Panc1 (cell line): Measurements from ENCODE around the gene GCK. TPM values are rescaled to one million over a fixed set of nuclear protein-coding genes. Genes with fewer than 3 reads are reported as not detected.

Source experiments
- ATAC-seq: fragments of 200-7000 bp; cut with Tn5 transposase; 2 replicates; pipeline ENCODE4 v1.9.1; 2020; ENCODE audit warnings: mild to moderate bottlenecking, moderate library complexity
- BruUV-seq: library from RNA; stranded (reverse); fragments of 400-500 nt; replicated peaks from 2 replicates; lab custom pipeline; 2021; lab: Mats Ljungman, UMichigan
- CTCF ChIA-PET: fragments of 300-600 bp; sonication (Branson Sonifier 250); formaldehyde crosslinking; loops from one replicate; lab custom pipeline; 2022; ENCODE audit warnings: antibody characterized with exemption; lab: Charles Lee
- POLR2A ChIA-PET: fragments of 300-600 bp; sonication (Branson Sonifier 250); formaldehyde crosslinking; loops from one replicate; lab custom pipeline; 2022; ENCODE audit warnings: antibody characterized with exemption; lab: Charles Lee
- DNase-seq: peaks from one replicate; pipeline ENCODE4 v3.0.0-alpha.2; 2010; ENCODE audit warnings: low read depth, low spot score
- H3K27ac ChIP-seq: 2 replicates; pipeline ENCODE4 v1.5.1; 2011; ENCODE audit warnings: mild to moderate bottlenecking, low read length, inconsistent platforms
- H3K27me3 ChIP-seq: fragments of 200-500 bp; sonication (Bioruptor generic); 2 replicates; pipeline ENCODE4 v1.6.0; 2014; ENCODE audit warnings: low read length, inconsistent platforms; ENCODE audit not compliant: control insufficient read depth, insufficient read depth
- H3K36me3 ChIP-seq: fragments of 200-500 bp; sonication (Bioruptor generic); 2 replicates; pipeline ENCODE4 v1.5.1; 2014; ENCODE audit warnings: inconsistent platforms, mild to moderate bottlenecking, low read length, moderate library complexity; ENCODE audit not compliant: control insufficient read depth, insufficient read depth
- H3K4me1 ChIP-seq: 2 replicates; pipeline ENCODE4 v1.5.1; 2011; ENCODE audit warnings: inconsistent platforms, mild to moderate bottlenecking, low read length, moderate library complexity; ENCODE audit not compliant: control insufficient read depth, insufficient read depth
- H3K4me3 ChIP-seq, 2 experiments: 2 replicates each; pipeline ENCODE4 v1.5.1; 2011 to 2012; ENCODE audit warnings: low read depth in 2 of 2, low read length in 2 of 2, mild to moderate bottlenecking in 2 of 2, inconsistent platforms in 1 of 2, moderate library complexity in 1 of 2
- H3K9me3 ChIP-seq: fragments of 200-500 bp; sonication (Bioruptor generic); 2 replicates; pipeline ENCODE4 v1.5.1; 2014; ENCODE audit warnings: low read depth, mild to moderate bottlenecking, inconsistent platforms, low read length, moderate library complexity; ENCODE audit not compliant: control insufficient read depth, insufficient read depth
- CTCF ChIP-seq: fragments of 450-650 bp; IDR thresholded peaks from 2 replicates; pipeline ENCODE4 v1.5.1; 2017; ENCODE audit warnings: mild to moderate bottlenecking
- POLR2AphosphoS5 ChIP-seq: IDR thresholded peaks from 2 replicates; pipeline ENCODE4 v1.6.1; 2012; ENCODE audit warnings: mild to moderate bottlenecking, low read depth, low read length, moderate library complexity
- REST ChIP-seq, 2 experiments: IDR thresholded peaks; 2 replicates each; pipeline ENCODE4 v1.6.1; 2011 to 2012; ENCODE audit warnings: low read depth in 2 of 2, control low read depth in 1 of 2, low read length in 1 of 2, mild to moderate bottlenecking in 1 of 2, moderate library complexity in 1 of 2; ENCODE audit not compliant: insufficient read depth in 1 of 2
- TCF7L2 ChIP-seq: IDR thresholded peaks from 2 replicates; pipeline ENCODE4 v1.6.1; 2011; ENCODE audit warnings: mild to moderate bottlenecking, low read depth, low read length, inconsistent platforms
- in situ Hi-C: cut with HindIII; loops from 2 replicates; pipeline ENCODE4 v1.10.0; 2016; ENCODE audit warnings: low sequenced_read_pairs, low pct_unique_long_range_greater_than_20kb
- intact Hi-C: fragments of 100-400 bp; cut with micrococcal nuclease; formaldehyde crosslinking; loops from one replicate; pipeline ENCODE4 v1.10.0; 2022; ENCODE audit not compliant: unreplicated experiment
- total RNA-seq: library from RNA; stranded (reverse); gene quantifications from one replicate; pipeline ENCODE4 v1.2.1, GENCODE V29; 2021; ENCODE audit not compliant: unreplicated experiment

GCK gene
- total RNA-seq, 1 experiment from 2014 or later, result 0.36 TPM

GRCh38 chr7:44142028-44142427 is 47.2 kb downstream of the GCK start:
- no peaks in the 10 kb centered on the region for H3K9me3 ChIP-seq
- no peak overlapping the region for H3K4me3 ChIP-seq
- no peaks in the 10 kb centered on the region for H3K36me3 ChIP-seq
- no TSS peak for BruUV-seq
- intact Hi-C loops, result no loop called here
- POLR2A ChIA-PET, result no interaction called here
- DNase-seq, result no peak
- in situ Hi-C loops, result no loop called here
- CTCF ChIA-PET, result interaction anchor here (0.5 to 1.1 kb wide), 3 partner anchors 18 to 157 kb away, joined by 3 read pairs; no protein-coding TSS in a partner anchor
- TF ChIP-seq POLR2AphosphoS5, result no peak
- TF ChIP-seq REST (IDR thresholded peaks at IDR 0.05; ENCODE audit: insufficient read depth in 1 of 2, low read depth in 2 of 2, low read length in 1 of 2), result no peak
- no peak for TF ChIP-seq TCF7L2
- no peak for ATAC-seq
- no peak overlapping the region for H3K27ac ChIP-seq
- no peaks in the 10 kb centered on the region for H3K4me1 ChIP-seq
- H3K27me3 ChIP-seq, result no peaks in the 10 kb centered on the region

- ATAC-seq, result no peak
- BruUV-seq, result no TSS peak
- ChIA-PET POLR2A (interaction anchor here (0.7 kb wide), 1 partner anchor 17 kb away, joined by 3 read pairs; no protein-coding TSS in a partner anchor), CTCF (interaction anchor here (1.1 kb wide), 1 partner anchor 100 kb away, joined by 3 read pairs; no protein-coding TSS in a partner anchor)
- Histone ChIP-seq H3K36me3 (no peaks in the 10 kb centered on the region), H3K27me3 (no peaks in the 10 kb centered on the region), H3K27ac (no peak within 1 kb of the TSS), H3K4me1 (no peaks in the 10 kb centered on the region), H3K4me3 (no peak within 1 kb of the TSS), H3K9me3 (no peaks in the 10 kb centered on the region)
- intact Hi-C loops (no loop called here), in situ Hi-C loops (no loop called here)
- no peak for TF ChIP-seq TCF7L2
- no peak for TF ChIP-seq CTCF
- no peak for TF ChIP-seq POLR2AphosphoS5
- TF ChIP-seq REST (IDR thresholded peaks at IDR 0.05; ENCODE audit: insufficient read depth in 1 of 2, low read depth in 2 of 2, low read length in 1 of 2), result no peak
- DNase-seq, result no peak
Measured at GRCh38 chr7:44141221-44141850, 47.9 kb downstream of the GCK start, which contains the start of gene MYL7. MYL7 (minus strand) TSS chr7:44141332; CDS start chr7:44141305, 27 bp downstream.
